A549 (cell line): ENCODE data around the gene PRKCG.

Experiments used
- GATA3 ChIP-seq: IDR thresholded peaks from 2 replicates; pipeline ENCODE4 v1.6.1; 2012; ENCODE audit warnings: borderline replicate concordance
- HDAC2 ChIP-seq: fragments of 200-600 bp; sonication (generic); IDR thresholded peaks from 2 replicates; pipeline ENCODE4 v1.6.1; 2016
- HOXA7 ChIP-seq: fragments of 250-450 bp; sonication (Bioruptor Pico); IDR thresholded peaks from 2 replicates; pipeline ENCODE4 v1.5.0; 2020; ENCODE audit warnings: mild to moderate bottlenecking, moderate library complexity
- JUN ChIP-seq, 2 experiments: fragments of >200 bp; sonication (Bioruptor Twin); formaldehyde crosslinking; IDR thresholded peaks; 2 replicates in 1 of 2; 3 replicates in 1 of 2; pipeline ENCODE4 v1.6.1; 2016 to 2017
- POLR2A ChIP-seq: IDR thresholded peaks from 2 replicates; pipeline ENCODE4 v1.6.1; 2012; ENCODE audit warnings: mild to moderate bottlenecking, low read length
- RCOR1 ChIP-seq: fragments of 150-350 bp; IDR thresholded peaks from 2 replicates; pipeline ENCODE4 v1.6.1; 2014; ENCODE audit warnings: antibody characterized with exemption, low read length, low read depth
- RFX5 ChIP-seq: fragments of 450-650 bp; IDR thresholded peaks from 2 replicates; pipeline ENCODE4 v1.7.1; 2014; ENCODE audit warnings: antibody characterized with exemption, mild to moderate bottlenecking, moderate library complexity
- SMC3 ChIP-seq: fragments of >200 bp; sonication (Bioruptor Twin); formaldehyde crosslinking; IDR thresholded peaks from 3 replicates; pipeline ENCODE4 v1.6.1; 2018; ENCODE audit warnings: inconsistent platforms
- SREBF2 ChIP-seq: fragments of 450-650 bp; IDR thresholded peaks from 2 replicates; pipeline ENCODE4 v1.6.1; 2014; ENCODE audit warnings: mild to moderate bottlenecking, moderate library complexity
- TF ChIP-seq, protein P1 (sequence below): fragments of >200 bp; sonication (Bioruptor Twin); formaldehyde crosslinking; IDR thresholded peaks from 3 replicates; pipeline ENCODE4 v1.5.1; 2016

GRCh38 chr19:53894707-53895106 is 12.7 kb downstream of the PRKCG start:
- TF ChIP-seq HDAC2 (no peak), GATA3 (no peak), HOXA7 (CRISPR knock-in tag) (no peak), POLR2A (no peak), SMC3 (no peak), RCOR1 (no peak), SREBF2 (no peak), RFX5 (no peak), JUN (IDR thresholded peaks at IDR 0.05) (no peak)
- TF ChIP-seq, protein P1, sequence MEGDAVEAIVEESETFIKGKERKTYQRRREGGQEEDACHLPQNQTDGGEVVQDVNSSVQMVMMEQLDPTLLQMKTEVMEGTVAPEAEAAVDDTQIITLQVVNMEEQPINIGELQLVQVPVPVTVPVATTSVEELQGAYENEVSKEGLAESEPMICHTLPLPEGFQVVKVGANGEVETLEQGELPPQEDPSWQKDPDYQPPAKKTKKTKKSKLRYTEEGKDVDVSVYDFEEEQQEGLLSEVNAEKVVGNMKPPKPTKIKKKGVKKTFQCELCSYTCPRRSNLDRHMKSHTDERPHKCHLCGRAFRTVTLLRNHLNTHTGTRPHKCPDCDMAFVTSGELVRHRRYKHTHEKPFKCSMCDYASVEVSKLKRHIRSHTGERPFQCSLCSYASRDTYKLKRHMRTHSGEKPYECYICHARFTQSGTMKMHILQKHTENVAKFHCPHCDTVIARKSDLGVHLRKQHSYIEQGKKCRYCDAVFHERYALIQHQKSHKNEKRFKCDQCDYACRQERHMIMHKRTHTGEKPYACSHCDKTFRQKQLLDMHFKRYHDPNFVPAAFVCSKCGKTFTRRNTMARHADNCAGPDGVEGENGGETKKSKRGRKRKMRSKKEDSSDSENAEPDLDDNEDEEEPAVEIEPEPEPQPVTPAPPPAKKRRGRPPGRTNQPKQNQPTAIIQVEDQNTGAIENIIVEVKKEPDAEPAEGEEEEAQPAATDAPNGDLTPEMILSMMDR, result no peak
